HepG2 (cell line): ENCODE measurements around the gene SMURF1. TPM values are rescaled to one million over a fixed set of nuclear protein-coding genes. Genes with fewer than 3 reads are reported as not detected.

Source experiments
- CBFB ChIP-seq: sonication (generic); formaldehyde crosslinking; IDR thresholded peaks from 2 replicates; pipeline ENCODE4 v1.4.0; 2020; ENCODE audit warnings: missing genetic modification reagents
- DR1 ChIP-seq: sonication (generic); formaldehyde crosslinking; IDR thresholded peaks from 2 replicates; pipeline ENCODE4 v1.8.0; 2021; ENCODE audit warnings: mild to moderate bottlenecking, missing genetic modification reagents, inconsistent platforms
- GABPA ChIP-seq, 2 experiments: IDR thresholded peaks; 2 replicates each; pipeline ENCODE4 v1.6.1; 2011 to 2016; ENCODE audit warnings: low read depth in 2 of 2, low read length in 1 of 2, missing biosample characterization in 1 of 2, missing genetic modification characterization in 1 of 2
- GZF1 ChIP-seq: sonication (generic); formaldehyde crosslinking; IDR thresholded peaks from 2 replicates; pipeline ENCODE4 v1.5.1; 2020; ENCODE audit warnings: mild to moderate bottlenecking, missing genetic modification reagents
- HNRNPUL1 ChIP-seq: fragments of 200-400 bp; formaldehyde crosslinking; IDR thresholded peaks from 2 replicates; pipeline ENCODE4 v1.6.1; 2017; ENCODE audit warnings: low read depth, mild to moderate bottlenecking, low read length, moderate library complexity
- MXI1 ChIP-seq: IDR thresholded peaks from 3 replicates; pipeline ENCODE4 v1.6.1; 2012; ENCODE audit warnings: low read depth, low read length, inconsistent platforms, borderline replicate concordance
- POLR2AphosphoS5 ChIP-seq: IDR thresholded peaks from 2 replicates; pipeline ENCODE4 v1.6.1; 2012; ENCODE audit warnings: low read depth, low read length
- SIN3A ChIP-seq: IDR thresholded peaks from 2 replicates; pipeline ENCODE4 v1.6.1; 2011; ENCODE audit warnings: low read depth, mild to moderate bottlenecking, control low read depth, low read length, borderline replicate concordance
- SMAD3 ChIP-seq: sonication (generic); formaldehyde crosslinking; IDR thresholded peaks from 2 replicates; pipeline ENCODE4 v1.4.0; 2020; ENCODE audit warnings: missing genetic modification reagents
- ZBTB21 ChIP-seq: sonication (generic); formaldehyde crosslinking; IDR thresholded peaks from 2 replicates; pipeline ENCODE4 v1.4.0; 2020; ENCODE audit warnings: missing genetic modification reagents
- ZNF136 ChIP-seq: sonication (generic); formaldehyde crosslinking; IDR thresholded peaks from 2 replicates; pipeline ENCODE4 v1.8.1; 2022; ENCODE audit warnings: low read depth, mild to moderate bottlenecking, moderate library complexity, missing genetic modification reagents
- ZNF572 ChIP-seq: sonication (generic); formaldehyde crosslinking; IDR thresholded peaks from 2 replicates; pipeline ENCODE4 v1.5.1; 2020; ENCODE audit warnings: mild to moderate bottlenecking, missing genetic modification reagents
- ZNF768 ChIP-seq: sonication (generic); formaldehyde crosslinking; IDR thresholded peaks from 2 replicates; pipeline ENCODE4 v1.4.0; 2020; ENCODE audit warnings: missing genetic modification reagents
- polyA plus RNA-seq, 8 experiments: library from polyadenylated mRNA; depleted of rRNA in 3 of 8; stranded (reverse) in 7 of 8; unstranded in 1 of 8; fragments of >200 nt; fragmentation: Illumina TruSeq in 4 of 8; extraction: Trizol in 4 of 8; gene quantifications; 2 replicates each; pipeline versions ENCODE4 v1.2.1 to v1.2.3, GENCODE V29; 2011 to 2016; ENCODE audit warnings: low read depth in 4 of 8, missing spikeins in 1 of 8, mixed read lengths in 1 of 8; ENCODE audit not compliant: insufficient read depth in 1 of 8
- total RNA-seq, 5 experiments: library from RNA; depleted of rRNA; stranded (reverse); fragments of >200 nt; fragmentation: Illumina TruSeq; extraction: Trizol; gene quantifications; 2 replicates each; pipeline ENCODE4 v1.2.3, GENCODE V29; 2016; ENCODE audit warnings: low read depth in 1 of 5
- TF ChIP-seq, protein P1 (sequence below): sonication (generic); formaldehyde crosslinking; IDR thresholded peaks from 2 replicates; pipeline ENCODE4 v1.4.0; 2020; ENCODE audit warnings: missing genetic modification reagents, borderline replicate concordance
- TF ChIP-seq, protein P2 (sequence below): sonication (generic); formaldehyde crosslinking; IDR thresholded peaks from 2 replicates; pipeline ENCODE4 v1.4.0; 2020; ENCODE audit warnings: missing genetic modification reagents, mild to moderate bottlenecking, borderline replicate concordance
- TF ChIP-seq, protein P3 (sequence below): sonication (generic); formaldehyde crosslinking; IDR thresholded peaks from 2 replicates; pipeline ENCODE4 v1.9.0; 2022; ENCODE audit warnings: missing genetic modification reagents, mild to moderate bottlenecking, borderline replicate concordance
- TF ChIP-seq, protein P4 (sequence below): sonication (generic); formaldehyde crosslinking; IDR thresholded peaks from 2 replicates; pipeline ENCODE4 v1.8.1; 2023; ENCODE audit warnings: mild to moderate bottlenecking, missing genetic modification reagents
- TF ChIP-seq, protein P5 (sequence below): sonication (generic); formaldehyde crosslinking; IDR thresholded peaks from 2 replicates; pipeline ENCODE4 v1.8.1; 2023; ENCODE audit warnings: missing genetic modification reagents, mild to moderate bottlenecking, borderline replicate concordance
- TF ChIP-seq, protein P6 (sequence below): sonication (generic); formaldehyde crosslinking; IDR thresholded peaks from 2 replicates; pipeline ENCODE4 v1.5.0; 2020; ENCODE audit warnings: mild to moderate bottlenecking, missing genetic modification reagents

Gene SMURF1
- total and polyA plus RNA-seq, 2 of the 13 experiments (the other 11 are each of a cell fraction or from before 2014, with no cell fraction given): 8.3 to 11.1 TPM

DNA sequence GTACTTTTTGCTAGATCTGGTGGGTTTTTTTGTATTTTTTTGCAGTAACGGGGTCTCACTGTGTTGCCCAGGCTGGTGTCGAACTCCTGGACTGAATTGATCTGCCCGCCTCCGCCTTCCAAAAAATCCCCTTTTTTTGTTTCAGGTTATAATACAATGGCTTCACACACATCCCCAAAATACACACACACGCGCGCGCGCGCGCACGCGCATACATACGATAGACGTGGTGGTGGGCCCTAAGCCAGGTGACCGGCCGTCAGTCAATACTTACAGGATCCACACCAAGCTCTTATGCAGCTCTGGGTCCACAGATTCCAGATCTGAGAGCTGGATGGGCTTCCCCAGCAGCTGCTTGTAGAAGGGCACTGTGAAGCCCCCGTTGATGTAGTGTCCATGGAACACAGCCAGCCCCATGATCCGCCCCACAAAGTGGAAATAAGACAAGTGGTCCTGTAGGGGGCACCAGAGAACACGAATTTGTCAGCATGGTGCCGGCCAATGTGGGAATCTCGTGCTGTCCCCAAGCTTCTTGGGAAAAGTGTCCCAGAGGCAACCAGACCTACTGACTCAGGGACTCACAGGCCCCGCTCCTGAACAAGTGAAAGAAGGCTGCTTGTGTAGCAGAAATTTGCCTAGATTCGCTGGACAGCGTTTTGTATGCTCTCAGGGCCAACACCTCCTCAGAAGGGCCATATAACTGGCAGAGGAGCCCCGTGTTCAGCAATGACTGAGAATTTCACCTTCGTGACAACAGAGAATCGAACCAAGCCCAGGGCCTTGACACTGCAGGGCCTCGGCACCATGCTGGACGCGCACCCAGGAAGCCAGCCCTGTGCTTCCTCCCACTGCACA, 103.6 kb downstream of the SMURF1 start (continued):
- TF ChIP-seq, protein P1, sequence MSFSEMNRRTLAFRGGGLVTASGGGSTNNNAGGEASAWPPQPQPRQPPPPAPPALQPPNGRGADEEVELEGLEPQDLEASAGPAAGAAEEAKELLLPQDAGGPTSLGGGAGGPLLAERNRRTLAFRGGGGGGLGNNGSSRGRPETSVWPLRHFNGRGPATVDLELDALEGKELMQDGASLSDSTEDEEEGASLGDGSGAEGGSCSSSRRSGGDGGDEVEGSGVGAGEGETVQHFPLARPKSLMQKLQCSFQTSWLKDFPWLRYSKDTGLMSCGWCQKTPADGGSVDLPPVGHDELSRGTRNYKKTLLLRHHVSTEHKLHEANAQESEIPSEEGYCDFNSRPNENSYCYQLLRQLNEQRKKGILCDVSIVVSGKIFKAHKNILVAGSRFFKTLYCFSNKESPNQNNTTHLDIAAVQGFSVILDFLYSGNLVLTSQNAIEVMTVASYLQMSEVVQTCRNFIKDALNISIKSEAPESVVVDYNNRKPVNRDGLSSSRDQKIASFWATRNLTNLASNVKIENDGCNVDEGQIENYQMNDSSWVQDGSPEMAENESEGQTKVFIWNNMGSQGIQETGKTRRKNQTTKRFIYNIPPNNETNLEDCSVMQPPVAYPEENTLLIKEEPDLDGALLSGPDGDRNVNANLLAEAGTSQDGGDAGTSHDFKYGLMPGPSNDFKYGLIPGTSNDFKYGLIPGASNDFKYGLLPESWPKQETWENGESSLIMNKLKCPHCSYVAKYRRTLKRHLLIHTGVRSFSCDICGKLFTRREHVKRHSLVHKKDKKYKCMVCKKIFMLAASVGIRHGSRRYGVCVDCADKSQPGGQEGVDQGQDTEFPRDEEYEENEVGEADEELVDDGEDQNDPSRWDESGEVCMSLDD (CRISPR knock-in tag): no peak
- TF ChIP-seq MXI1 (peak; percentile 40; the same call in 1 of the 3 replicates), DR1 (CRISPR knock-in tag) (no peak), SMAD3 (CRISPR knock-in tag) (no peak), HNRNPUL1 (no peak), ZNF572 (CRISPR knock-in tag) (no peak), ZNF136 (CRISPR knock-in tag) (0 out of 2 replicates have a peak, but pooled peaks have one; percentile 59), GZF1 (CRISPR knock-in tag) (no peak), POLR2AphosphoS5 (no peak), SIN3A (no peak), GABPA (IDR thresholded peaks at IDR 0.05; ENCODE audit: low read depth, low read length) (no peak), GABPA (CRISPR knock-in tag; IDR thresholded peaks at IDR 0.05; ENCODE audit: low read depth) (no peak), CBFB (no peak), ZBTB21 (no peak), ZNF768 (CRISPR knock-in tag) (no peak)
- TF ChIP-seq, protein P2, sequence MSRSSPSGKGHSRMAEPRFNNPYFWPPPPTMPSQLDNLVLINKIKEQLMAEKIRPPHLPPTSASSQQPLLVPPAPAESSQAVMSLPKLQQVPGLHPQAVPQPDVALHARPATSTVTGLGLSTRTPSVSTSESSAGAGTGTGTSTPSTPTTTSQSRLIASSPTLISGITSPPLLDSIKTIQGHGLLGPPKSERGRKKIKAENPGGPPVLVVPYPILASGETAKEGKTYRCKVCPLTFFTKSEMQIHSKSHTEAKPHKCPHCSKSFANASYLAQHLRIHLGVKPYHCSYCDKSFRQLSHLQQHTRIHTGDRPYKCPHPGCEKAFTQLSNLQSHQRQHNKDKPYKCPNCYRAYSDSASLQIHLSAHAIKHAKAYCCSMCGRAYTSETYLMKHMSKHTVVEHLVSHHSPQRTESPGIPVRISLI (CRISPR knock-in tag): 0 out of 2 replicates have a peak, but pooled peaks have one; percentile 19
- TF ChIP-seq, protein P3, sequence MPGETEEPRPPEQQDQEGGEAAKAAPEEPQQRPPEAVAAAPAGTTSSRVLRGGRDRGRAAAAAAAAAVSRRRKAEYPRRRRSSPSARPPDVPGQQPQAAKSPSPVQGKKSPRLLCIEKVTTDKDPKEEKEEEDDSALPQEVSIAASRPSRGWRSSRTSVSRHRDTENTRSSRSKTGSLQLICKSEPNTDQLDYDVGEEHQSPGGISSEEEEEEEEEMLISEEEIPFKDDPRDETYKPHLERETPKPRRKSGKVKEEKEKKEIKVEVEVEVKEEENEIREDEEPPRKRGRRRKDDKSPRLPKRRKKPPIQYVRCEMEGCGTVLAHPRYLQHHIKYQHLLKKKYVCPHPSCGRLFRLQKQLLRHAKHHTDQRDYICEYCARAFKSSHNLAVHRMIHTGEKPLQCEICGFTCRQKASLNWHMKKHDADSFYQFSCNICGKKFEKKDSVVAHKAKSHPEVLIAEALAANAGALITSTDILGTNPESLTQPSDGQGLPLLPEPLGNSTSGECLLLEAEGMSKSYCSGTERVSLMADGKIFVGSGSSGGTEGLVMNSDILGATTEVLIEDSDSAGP (CRISPR knock-in tag): peak; percentile 31; the same call in 1 of the 2 replicates
- TF ChIP-seq, protein P4, sequence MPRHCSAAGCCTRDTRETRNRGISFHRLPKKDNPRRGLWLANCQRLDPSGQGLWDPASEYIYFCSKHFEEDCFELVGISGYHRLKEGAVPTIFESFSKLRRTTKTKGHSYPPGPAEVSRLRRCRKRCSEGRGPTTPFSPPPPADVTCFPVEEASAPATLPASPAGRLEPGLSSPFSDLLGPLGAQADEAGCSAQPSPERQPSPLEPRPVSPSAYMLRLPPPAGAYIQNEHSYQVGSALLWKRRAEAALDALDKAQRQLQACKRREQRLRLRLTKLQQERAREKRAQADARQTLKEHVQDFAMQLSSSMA (CRISPR knock-in tag): peak; percentile 69; the same call in 1 of the 2 replicates
- TF ChIP-seq, protein P5, sequence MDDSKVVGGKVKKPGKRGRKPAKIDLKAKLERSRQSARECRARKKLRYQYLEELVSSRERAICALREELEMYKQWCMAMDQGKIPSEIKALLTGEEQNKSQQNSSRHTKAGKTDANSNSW (CRISPR knock-in tag): 0 out of 2 replicates have a peak, but pooled peaks have one; percentile 51
- TF ChIP-seq, protein P6, sequence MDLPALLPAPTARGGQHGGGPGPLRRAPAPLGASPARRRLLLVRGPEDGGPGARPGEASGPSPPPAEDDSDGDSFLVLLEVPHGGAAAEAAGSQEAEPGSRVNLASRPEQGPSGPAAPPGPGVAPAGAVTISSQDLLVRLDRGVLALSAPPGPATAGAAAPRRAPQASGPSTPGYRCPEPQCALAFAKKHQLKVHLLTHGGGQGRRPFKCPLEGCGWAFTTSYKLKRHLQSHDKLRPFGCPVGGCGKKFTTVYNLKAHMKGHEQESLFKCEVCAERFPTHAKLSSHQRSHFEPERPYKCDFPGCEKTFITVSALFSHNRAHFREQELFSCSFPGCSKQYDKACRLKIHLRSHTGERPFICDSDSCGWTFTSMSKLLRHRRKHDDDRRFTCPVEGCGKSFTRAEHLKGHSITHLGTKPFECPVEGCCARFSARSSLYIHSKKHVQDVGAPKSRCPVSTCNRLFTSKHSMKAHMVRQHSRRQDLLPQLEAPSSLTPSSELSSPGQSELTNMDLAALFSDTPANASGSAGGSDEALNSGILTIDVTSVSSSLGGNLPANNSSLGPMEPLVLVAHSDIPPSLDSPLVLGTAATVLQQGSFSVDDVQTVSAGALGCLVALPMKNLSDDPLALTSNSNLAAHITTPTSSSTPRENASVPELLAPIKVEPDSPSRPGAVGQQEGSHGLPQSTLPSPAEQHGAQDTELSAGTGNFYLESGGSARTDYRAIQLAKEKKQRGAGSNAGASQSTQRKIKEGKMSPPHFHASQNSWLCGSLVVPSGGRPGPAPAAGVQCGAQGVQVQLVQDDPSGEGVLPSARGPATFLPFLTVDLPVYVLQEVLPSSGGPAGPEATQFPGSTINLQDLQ (CRISPR knock-in tag): no peak
